Muscle of back (tissue), 11 donors: ENCODE measurements around the gene ARPP21. TPM values are rescaled to one million over a fixed set of nuclear protein-coding genes. Genes with fewer than 3 reads are reported as not detected.
"Not testable (repeated sequence)": the region's sequence is repeated elsewhere in the genome, so short reads cannot be mapped to it uniquely, and the experiment has no call there.

ENCODE experiments used
- DNase-seq, 3 donors: peaks; one replicate each; pipeline versions ENCODE4 v3.0.0 to v3.0.0-alpha.2; 2013
- polyA plus RNA-seq, 10 donors: library from polyadenylated mRNA; unstranded; fragments of 120-200 nt; gene quantifications; one replicate each; pipeline ENCODE4 v1.2.1, GENCODE V29; 2013; ENCODE audit not compliant: insufficient read length in 10 of 10

Gene ARPP21
- polyA plus RNA-seq, 10 donors = 98.6 to 224 (median 167) TPM

DNA sequence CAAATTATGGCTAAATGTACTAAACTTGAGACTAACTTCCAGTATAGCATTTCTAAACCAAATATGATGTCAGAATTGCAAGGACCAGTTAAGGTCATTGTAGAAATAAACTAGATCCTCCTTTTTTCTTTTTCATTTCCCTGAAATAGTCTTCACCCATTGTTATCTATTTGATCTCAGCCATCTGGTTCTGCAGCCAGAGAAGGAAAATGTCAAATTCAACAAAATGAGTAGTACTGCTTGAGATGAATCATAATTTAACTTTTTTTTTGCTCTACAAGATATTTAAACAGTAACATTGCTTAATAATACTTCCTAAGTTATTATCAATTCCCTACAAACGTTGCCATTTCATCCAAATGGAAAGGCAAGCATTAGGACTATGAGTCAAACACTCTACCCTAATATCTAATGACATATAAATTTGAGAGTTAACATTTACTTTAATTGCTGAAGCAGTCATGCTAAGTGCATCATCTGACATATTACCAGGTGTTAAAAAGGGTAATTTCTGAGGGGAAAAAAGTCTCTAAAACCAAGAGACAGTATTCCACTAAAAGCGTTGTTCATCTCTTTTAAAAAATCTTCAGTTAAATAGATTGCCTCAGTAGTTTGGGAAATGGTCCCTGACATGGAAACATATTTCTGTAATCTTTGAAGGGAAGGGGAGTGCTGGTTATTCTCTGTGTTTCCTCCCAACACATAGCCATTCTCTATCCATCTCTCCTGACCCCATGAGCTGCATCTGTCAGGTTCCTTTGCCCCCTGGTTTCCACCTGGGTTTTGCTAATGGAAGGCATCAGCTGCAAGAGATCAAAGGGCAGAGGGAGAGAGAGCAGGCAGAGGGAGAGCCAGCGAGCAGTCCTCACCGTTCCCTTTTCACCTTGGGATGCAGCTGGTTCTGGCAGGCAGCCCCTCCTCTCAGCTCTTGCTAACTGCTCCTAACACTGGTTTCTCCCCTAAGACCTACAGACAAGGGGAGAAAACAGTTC, 138.5 kb downstream of the ARPP21 start:
- no peak for DNase-seq

DNA sequence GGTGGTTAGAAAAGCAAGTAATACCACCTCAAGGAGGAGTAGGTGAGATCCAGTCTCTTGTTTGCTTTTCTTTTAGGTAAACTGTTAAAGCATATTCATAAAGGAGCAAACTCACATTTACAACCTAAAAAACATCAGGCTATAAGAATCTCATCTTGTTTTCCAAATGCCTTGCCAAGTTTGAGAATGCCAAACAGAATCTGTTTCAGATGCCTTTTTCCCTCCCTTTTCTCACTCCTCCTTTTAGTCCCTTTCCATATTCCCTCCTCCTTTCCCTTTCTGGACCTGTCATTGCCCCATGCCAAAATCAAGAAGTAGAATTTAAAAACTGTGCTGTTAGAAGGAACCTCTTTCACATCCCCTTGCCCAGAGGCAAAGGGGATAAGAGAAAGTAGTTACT, 140.3 kb downstream of the ARPP21 start:
- peak in 1 of 3 donors; percentile 13 for DNase-seq

DNA sequence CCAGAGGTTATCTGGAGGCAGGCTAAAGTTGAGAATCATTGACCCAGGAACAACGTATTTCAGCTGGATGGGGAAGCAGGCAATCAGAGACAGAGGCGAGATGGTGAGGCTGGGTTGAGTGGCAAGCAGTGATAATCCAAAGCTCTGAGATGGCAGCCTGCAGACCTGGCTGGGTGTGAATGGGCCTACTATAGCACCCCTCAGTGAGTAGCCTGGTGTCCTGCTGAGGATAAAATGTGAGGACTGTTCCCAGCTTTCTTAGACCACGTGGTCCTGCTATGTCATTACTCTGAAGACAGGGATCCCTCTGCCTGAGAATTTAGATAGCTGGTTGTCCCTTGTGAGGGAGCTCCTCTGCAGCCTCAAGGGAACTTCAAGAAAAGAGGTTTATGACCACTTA, 141.5 kb downstream of the ARPP21 start:
- DNase-seq = no peak

GRCh38 chr3:35781558-35781957, 142.2 kb downstream of the ARPP21 start:
- no peak for DNase-seq

DNA sequence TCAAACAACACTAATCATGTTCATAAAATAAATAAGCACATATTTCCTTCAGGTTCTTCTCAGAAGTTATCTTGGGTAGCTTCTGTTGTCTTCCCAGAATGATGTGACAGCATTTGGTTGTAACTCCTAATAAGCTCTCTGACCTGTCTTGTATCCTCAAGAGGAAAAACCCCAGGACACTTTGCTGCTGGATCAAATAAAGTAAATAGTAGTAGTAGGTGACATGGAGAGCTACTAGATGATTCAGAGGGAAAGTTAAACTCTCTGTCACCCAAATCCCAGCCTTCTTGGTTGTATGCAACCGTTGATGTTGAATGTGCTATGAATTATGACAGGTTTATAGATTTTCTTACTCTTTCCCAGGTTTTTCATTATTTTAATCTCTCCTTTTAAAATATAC, 143.0 kb downstream of the ARPP21 start:
- DNase-seq = no peak

DNA sequence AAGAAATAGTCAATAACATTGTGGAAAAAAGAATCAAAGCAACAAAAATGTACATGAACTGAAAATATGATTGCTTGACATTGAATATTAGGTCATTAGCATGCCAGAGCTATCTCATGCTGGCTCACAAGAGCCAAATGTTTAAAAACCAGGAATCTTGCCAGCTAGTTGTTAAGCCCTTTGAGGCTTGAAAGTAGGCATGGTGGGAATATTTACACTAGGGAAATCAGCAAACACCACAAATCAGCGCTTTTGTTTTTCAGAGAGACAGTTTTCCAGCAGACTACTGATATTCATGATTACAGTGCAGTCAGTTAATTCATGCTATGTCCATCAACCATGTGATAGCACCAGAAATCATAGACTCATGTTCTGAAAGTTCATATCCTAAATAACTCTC, 144.8 kb downstream of the ARPP21 start:
- DNase-seq = no peak

- no peak for DNase-seq
Measured at GRCh38 chr3:35785234-35785888, 146.0 kb downstream of the ARPP21 start.

GRCh38 chr3:35787936-35788335, 148.6 kb downstream of the ARPP21 start:
- no peak for DNase-seq

DNA sequence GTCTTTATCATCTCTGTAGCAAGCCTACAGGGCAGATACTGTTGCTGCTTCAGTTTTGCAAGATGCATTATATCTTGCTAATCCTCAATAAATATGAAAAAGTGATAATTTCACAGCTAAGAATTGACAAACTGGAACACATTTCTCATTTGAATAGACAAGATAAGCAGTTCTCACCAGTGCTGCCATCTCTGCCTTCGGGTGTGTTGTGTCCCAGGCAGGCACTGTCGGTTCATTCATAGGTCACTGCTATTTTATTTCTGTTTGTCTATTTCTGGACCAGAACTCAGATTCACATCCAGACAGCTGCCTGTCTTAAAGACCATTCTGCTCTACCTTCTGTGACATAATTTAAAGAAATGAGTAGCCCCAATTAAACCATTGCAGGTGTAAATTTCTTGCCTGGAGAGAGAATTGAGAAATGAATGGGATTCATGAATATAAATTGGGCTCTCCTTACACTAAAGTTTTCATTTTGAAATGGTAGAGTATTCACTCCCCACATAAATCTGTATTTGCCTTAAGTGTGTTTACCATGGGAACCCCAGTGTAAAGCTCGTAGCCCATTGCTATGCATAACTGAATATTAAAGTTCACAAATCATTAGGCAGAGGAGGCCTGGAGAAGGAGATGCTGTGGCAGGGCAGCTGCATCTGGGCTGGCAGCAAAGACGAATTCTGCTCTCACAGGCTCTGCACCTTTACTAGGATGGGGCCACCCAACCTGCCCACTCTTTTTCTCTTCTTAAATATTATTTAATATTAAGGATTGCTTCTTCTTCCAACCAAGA, 149.9 kb downstream of the ARPP21 start:
- DNase-seq = peak; percentile 8 to 19 (median 16)

DNA sequence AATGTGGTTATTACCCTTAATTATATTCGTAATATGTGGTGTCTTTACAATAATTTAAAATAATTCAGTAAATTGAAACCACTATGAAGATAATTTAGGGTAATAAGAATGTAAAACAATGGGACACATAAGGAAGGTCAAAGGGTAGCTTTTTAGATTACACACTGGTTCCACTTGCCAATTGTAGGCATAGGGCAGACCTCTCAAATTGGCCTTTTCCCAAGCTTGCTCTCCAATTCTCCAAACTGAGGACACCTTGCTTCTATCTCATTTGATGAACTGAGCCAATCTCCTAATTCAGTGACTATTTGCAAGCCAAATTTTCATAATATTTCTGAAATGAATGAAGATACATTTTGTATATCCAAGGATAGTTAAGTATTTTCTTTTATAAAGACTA, 151.4 kb downstream of the ARPP21 start:
- DNase-seq = no peak

DNA sequence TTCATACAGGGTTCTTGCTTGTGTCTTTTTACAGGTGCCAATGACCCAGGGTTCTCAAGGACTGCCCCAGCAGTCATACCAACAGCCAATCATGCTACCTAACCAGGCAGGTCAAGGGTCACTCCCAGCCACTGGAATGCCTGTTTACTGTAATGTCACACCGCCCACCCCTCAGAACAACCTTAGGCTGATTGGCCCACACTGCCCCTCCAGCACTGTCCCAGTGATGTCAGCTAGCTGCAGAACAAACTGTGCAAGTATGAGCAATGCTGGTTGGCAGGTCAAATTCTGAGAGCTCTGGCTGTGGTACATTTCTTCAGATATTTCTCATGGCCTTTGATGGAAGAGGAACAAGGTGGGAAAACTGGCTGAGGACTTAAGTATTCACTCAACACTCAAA, 154.3 kb downstream of the ARPP21 start:
- DNase-seq = no peak

DNA sequence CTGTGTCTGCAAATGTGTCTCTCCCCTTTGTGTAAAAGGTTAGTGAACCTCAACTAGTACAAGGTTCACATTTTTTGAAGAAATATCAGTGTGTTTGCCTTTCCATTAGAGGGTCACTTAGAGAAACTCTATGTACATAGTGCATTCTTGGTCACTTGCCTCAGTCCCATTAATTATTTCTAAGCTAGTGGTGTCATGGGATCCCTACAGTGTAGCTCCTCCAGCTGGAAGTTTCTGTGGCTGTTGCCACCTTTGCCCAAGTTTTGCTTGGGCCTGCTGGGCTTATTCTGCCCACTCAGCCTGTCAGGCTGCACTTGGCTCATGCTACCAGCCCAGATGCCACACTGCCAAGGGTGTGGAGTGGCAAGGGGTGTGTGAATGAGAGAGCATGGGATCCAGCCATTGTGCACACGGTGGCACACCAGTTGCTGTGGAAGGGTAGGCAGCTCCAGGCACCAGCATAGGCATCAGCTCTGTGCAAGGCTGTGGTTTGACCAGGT, 161.7 kb downstream of the ARPP21 start:
- no peak for DNase-seq

GRCh38 chr3:35814531-35814930, 175.2 kb downstream of the ARPP21 start:
- DNase-seq = no peak

- not testable (repeated sequence) for DNase-seq
Measured at GRCh38 chr3:35815796-35816195, 176.5 kb downstream of the ARPP21 start.

- no peak for DNase-seq
Measured at GRCh38 chr3:35817216-35817615, 177.9 kb downstream of the ARPP21 start.

DNA sequence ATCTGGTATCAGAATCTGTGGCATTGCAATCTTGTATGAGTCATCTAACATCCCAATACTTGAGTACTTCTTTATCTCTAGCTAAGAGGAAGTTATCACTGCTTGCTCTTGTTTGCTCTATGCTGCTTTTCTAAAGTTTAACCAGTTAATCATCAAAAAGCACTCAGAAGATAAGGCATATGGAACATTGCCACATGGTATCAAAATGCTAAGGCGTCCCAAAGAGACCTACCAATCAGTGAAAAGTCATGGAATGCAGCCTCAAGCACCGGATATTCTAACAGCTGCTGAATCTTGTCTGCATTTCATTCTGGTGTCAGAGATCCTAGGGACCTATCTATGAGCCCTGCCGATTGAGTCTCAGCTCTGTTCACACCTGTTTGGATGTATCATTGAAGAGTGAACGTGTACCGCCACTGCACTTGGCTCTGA, 192.8 kb downstream of the ARPP21 start:
- DNase-seq = peak; percentile 2 to 18 (median 12)
